OCI-LY1 (cell line): ENCODE measurements around the gene RBM48.

Experiments used
- EZH2 ChIP-seq: fragments of 200-600 bp; sonication (generic), shearing (Covaris generic); IDR thresholded peaks from 2 replicates; pipeline ENCODE4 v1.8.0; 2017; ENCODE audit warnings: borderline replicate concordance, mixed run types, mild to moderate bottlenecking, antibody characterized with exemption, low read length, moderate library complexity, mixed read lengths
- TF ChIP-seq, protein P1 (sequence below): fragments of 200-600 bp; sonication (generic), shearing (Covaris generic); IDR thresholded peaks from 2 replicates; pipeline ENCODE4 v1.5.1; 2017; ENCODE audit warnings: mild to moderate bottlenecking, antibody characterized with exemption, low read length, moderate library complexity, mixed read lengths

GRCh38 chr7:92586403-92586802 lies 57.8 kb downstream of the RBM48 start:
- TF ChIP-seq, protein P1, sequence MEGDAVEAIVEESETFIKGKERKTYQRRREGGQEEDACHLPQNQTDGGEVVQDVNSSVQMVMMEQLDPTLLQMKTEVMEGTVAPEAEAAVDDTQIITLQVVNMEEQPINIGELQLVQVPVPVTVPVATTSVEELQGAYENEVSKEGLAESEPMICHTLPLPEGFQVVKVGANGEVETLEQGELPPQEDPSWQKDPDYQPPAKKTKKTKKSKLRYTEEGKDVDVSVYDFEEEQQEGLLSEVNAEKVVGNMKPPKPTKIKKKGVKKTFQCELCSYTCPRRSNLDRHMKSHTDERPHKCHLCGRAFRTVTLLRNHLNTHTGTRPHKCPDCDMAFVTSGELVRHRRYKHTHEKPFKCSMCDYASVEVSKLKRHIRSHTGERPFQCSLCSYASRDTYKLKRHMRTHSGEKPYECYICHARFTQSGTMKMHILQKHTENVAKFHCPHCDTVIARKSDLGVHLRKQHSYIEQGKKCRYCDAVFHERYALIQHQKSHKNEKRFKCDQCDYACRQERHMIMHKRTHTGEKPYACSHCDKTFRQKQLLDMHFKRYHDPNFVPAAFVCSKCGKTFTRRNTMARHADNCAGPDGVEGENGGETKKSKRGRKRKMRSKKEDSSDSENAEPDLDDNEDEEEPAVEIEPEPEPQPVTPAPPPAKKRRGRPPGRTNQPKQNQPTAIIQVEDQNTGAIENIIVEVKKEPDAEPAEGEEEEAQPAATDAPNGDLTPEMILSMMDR = no peak
- TF ChIP-seq EZH2 = no peak
